HepG2 (cell line): ENCODE results near the gene ZNF234. TPM values are rescaled to one million over a fixed set of nuclear protein-coding genes. Genes with fewer than 3 reads are reported as not detected.
A peak's percentile ranks its signal among the peaks of the same experiment; 100 is the strongest.

ENCODE experiments used
- AFF4 ChIP-seq: sonication (generic); formaldehyde crosslinking; IDR thresholded peaks from 2 replicates; pipeline ENCODE4 v1.4.0; 2020; ENCODE audit warnings: missing genetic modification reagents
- ARNT ChIP-seq: fragments of 450-650 bp; IDR thresholded peaks from 2 replicates; pipeline ENCODE4 v1.6.1; 2017
- ELF1 ChIP-seq: sonication (generic); formaldehyde crosslinking; IDR thresholded peaks from 2 replicates; pipeline ENCODE4 v1.4.0; 2020; ENCODE audit warnings: missing genetic modification reagents
- FOSL2 ChIP-seq: sonication (generic); formaldehyde crosslinking; IDR thresholded peaks from 2 replicates; pipeline ENCODE4 v1.4.0; 2020; ENCODE audit warnings: missing genetic modification reagents
- GABPA ChIP-seq, 2 experiments: IDR thresholded peaks; 2 replicates each; pipeline ENCODE4 v1.6.1; 2011 to 2016; ENCODE audit warnings: low read depth in 2 of 2, low read length in 1 of 2, missing biosample characterization in 1 of 2, missing genetic modification characterization in 1 of 2
- ISL2 ChIP-seq: sonication (generic); formaldehyde crosslinking; IDR thresholded peaks from 2 replicates; pipeline ENCODE4 v1.5.0; 2020; ENCODE audit warnings: missing genetic modification reagents
- MYPOP ChIP-seq: sonication (generic); formaldehyde crosslinking; IDR thresholded peaks from 2 replicates; pipeline ENCODE4 v1.8.1; 2023; ENCODE audit warnings: mild to moderate bottlenecking, moderate library complexity, missing genetic modification reagents
- ONECUT2 ChIP-seq: sonication (generic); formaldehyde crosslinking; IDR thresholded peaks from 2 replicates; pipeline ENCODE4 v1.4.0; 2020; ENCODE audit warnings: missing genetic modification reagents
- POGZ ChIP-seq: sonication (generic); formaldehyde crosslinking; IDR thresholded peaks from 2 replicates; pipeline ENCODE4 v1.4.0; 2020; ENCODE audit warnings: mild to moderate bottlenecking, missing genetic modification reagents
- RBFOX2 ChIP-seq: fragments of 200-400 bp; formaldehyde crosslinking; IDR thresholded peaks from 2 replicates; pipeline ENCODE4 v1.6.1; 2017; ENCODE audit warnings: low read depth, mild to moderate bottlenecking, low read length
- ZGPAT ChIP-seq: IDR thresholded peaks from 2 replicates; pipeline ENCODE4 v1.6.1; 2016; ENCODE audit warnings: mild to moderate bottlenecking
- ZNF503 ChIP-seq: sonication (generic); formaldehyde crosslinking; IDR thresholded peaks from 2 replicates; pipeline ENCODE4 v1.4.0; 2020; ENCODE audit warnings: missing genetic modification reagents
- polyA plus RNA-seq, 8 experiments: library from polyadenylated mRNA; depleted of rRNA in 3 of 8; stranded (reverse) in 7 of 8; unstranded in 1 of 8; fragments of >200 nt; fragmentation: Illumina TruSeq in 4 of 8; extraction: Trizol in 4 of 8; gene quantifications; 2 replicates each; pipeline versions ENCODE4 v1.2.1 to v1.2.3, GENCODE V29; 2011 to 2016; ENCODE audit warnings: low read depth in 4 of 8, missing spikeins in 1 of 8, mixed read lengths in 1 of 8; ENCODE audit not compliant: insufficient read depth in 1 of 8
- total RNA-seq, 5 experiments: library from RNA; depleted of rRNA; stranded (reverse); fragments of >200 nt; fragmentation: Illumina TruSeq; extraction: Trizol; gene quantifications; 2 replicates each; pipeline ENCODE4 v1.2.3, GENCODE V29; 2016; ENCODE audit warnings: low read depth in 1 of 5
- TF ChIP-seq, protein P1 (sequence below): sonication (generic); formaldehyde crosslinking; IDR thresholded peaks from 2 replicates; pipeline ENCODE4 v1.8.1; 2023; ENCODE audit warnings: mild to moderate bottlenecking, inconsistent platforms, moderate library complexity, missing genetic modification reagents, borderline replicate concordance

The ZNF234 gene
- total and polyA plus RNA-seq, 2 of the 13 experiments (the other 11 are each of a cell fraction or from before 2014, with no cell fraction given): 3.5 to 11.2 TPM

GRCh38 chr19:44113138-44113783, 28.1 kb upstream of the ZNF234 start, which contains the start of gene ZNF225 (continued):
- TF ChIP-seq, protein P1, sequence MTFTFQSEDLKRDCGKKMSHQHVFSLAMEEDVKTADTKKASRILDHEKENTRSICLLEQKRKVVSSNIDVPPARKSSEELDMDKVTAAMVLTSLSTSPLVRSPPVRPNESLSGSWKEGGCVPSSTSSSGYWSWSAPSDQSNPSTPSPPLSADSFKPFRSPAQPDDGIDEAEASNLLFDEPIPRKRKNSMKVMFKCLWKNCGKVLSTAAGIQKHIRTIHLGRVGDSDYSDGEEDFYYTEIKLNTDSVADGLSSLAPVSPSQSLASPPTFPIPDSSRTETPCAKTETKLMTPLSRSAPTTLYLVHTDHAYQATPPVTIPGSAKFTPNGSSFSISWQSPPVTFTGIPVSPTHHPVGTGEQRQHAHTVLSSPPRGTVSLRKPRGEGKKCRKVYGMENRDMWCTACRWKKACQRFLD (CRISPR knock-in tag): no peak
- TF ChIP-seq RBFOX2 (0 out of 2 replicates have a peak, but pooled peaks have one; percentile 31), ARNT (no peak), ZGPAT (CRISPR knock-in tag) (peak; percentile 73; the same call in 1 of the 2 replicates), ELF1 (CRISPR knock-in tag) (peak; percentile 96), AFF4 (CRISPR knock-in tag) (no peak), POGZ (CRISPR knock-in tag) (peak; percentile 41; the same call in 1 of the 2 replicates), FOSL2 (peak; percentile 17; the same call in 1 of the 2 replicates), ONECUT2 (CRISPR knock-in tag) (no peak), GABPA (IDR thresholded peaks at IDR 0.05; ENCODE audit: low read depth, low read length) (peak; percentile 73), GABPA (CRISPR knock-in tag; IDR thresholded peaks at IDR 0.05; ENCODE audit: low read depth) (peak; percentile 97), MYPOP (CRISPR knock-in tag) (0 out of 2 replicates have a peak, but pooled peaks have one; percentile 9), ISL2 (0 out of 2 replicates have a peak, but pooled peaks have one; percentile 20), ZNF503 (0 out of 2 replicates have a peak, but pooled peaks have one; percentile 16)
